Naive thymus-derived CD8-positive, alpha-beta T cell (primary cell): Measurements from ENCODE around the gene CHIT1. TPM values are rescaled to one million over a fixed set of nuclear protein-coding genes. Genes with fewer than 3 reads are reported as not detected.
A peak's percentile ranks its signal among the peaks of the same experiment; 100 is the strongest.

Experiments
- ATAC-seq, 2 donors: fragments of 150-1000 bp; cut with Tn5 transposase in 1 of 2; sonication (Bioruptor Pico), chemical (Tn5 transposase) in 1 of 2; 1 replicate in 1 of 2; 2 replicates in 1 of 2; pipeline ENCODE4 v1.10.0; 2021; ENCODE audit warnings: mild to moderate bottlenecking in 2 of 2, moderate library complexity in 2 of 2
- POLR2A ChIA-PET: fragments of 350-600 bp; sonication (Branson Sonifier 250); formaldehyde crosslinking; loops from one replicate; lab custom pipeline; 2021; ENCODE audit warnings: antibody characterized with exemption; lab: Charles Lee
- DNase-seq, 10 donors: peaks; one replicate each; pipeline versions ENCODE4 v3.0.0 to v3.0.0-alpha.2; 2020 to 2022
- H3K27ac Mint-ChIP-seq, 10 donors: one replicate each; pipeline ENCODE4 v1.8.0; 2020 to 2022; ENCODE audit warnings: mild to moderate bottlenecking in 10 of 10, mixed read lengths in 10 of 10, moderate library complexity in 4 of 10, inconsistent platforms in 1 of 10
- H3K27me3 Mint-ChIP-seq, 5 donors: one replicate each; pipeline ENCODE4 v1.8.0; 2021 to 2022; ENCODE audit warnings: mixed read lengths in 5 of 5
- H3K36me3 Mint-ChIP-seq, 3 donors: one replicate each; pipeline ENCODE4 v1.8.0; 2020 to 2022; ENCODE audit warnings: mixed read lengths in 3 of 3, mild to moderate bottlenecking in 2 of 3, inconsistent platforms in 1 of 3
- H3K4me1 Mint-ChIP-seq, 4 donors: one replicate each; pipeline ENCODE4 v1.8.0; 2021 to 2022; ENCODE audit warnings: mixed read lengths in 4 of 4
- H3K4me3 Mint-ChIP-seq, 10 donors: one replicate each; pipeline ENCODE4 v1.8.0; 2020 to 2022; ENCODE audit warnings: mild to moderate bottlenecking in 10 of 10, mixed read lengths in 10 of 10, moderate library complexity in 6 of 10, inconsistent platforms in 1 of 10
- H3K9me3 Mint-ChIP-seq, 9 donors: one replicate each; pipeline ENCODE4 v1.8.0; 2020 to 2022; ENCODE audit warnings: mixed read lengths in 9 of 9, mild to moderate bottlenecking in 3 of 9, inconsistent platforms in 1 of 9, moderate library complexity in 1 of 9
- polyA plus RNA-seq, 3 donors: library from polyadenylated mRNA; unstranded; fragments of 300-500 nt; fragmentation: Illumina TruSeq; gene quantifications; one replicate each; pipeline ENCODE4 v1.2.3, GENCODE V29; 2021
- total RNA-seq, 8 experiments: library from RNA in 2 of 8; stranded (reverse) in 2 of 8; gene quantifications; one replicate each; pipeline ENCODE4 v1.2.3 and lab custom pipeline; 2021 to 2026

The CHIT1 gene
- total and polyA plus RNA-seq, 5 experiments from 2014 or later: 0.05 to 2.5 (median 0.75) TPM; not detected in 2

- no peak for ATAC-seq
- Mint-ChIP-seq H3K27me3 (peaks cover 7 to 25% (median 18%) of the 10 kb centered on the region in 5 donors), H3K4me1 (peaks cover 0 to 4% (median 0%) of the 10 kb centered on the region in 4 donors), H3K9me3 (peaks cover 0 to 6% (median 0%) of the 10 kb centered on the region in 9 donors), H3K4me3 (no peak overlapping the region), H3K36me3 (no peaks in the 10 kb centered on the region), H3K27ac (peak overlapping the region in 1 of 10 donors; percentile 10)
- POLR2A ChIA-PET: no interaction called here
- no peak for DNase-seq
Measured at GRCh38 chr1:203227371-203228083, 1.9 kb downstream of the CHIT1 start.

GRCh38 chr1:203225071-203225470 is 4.4 kb downstream of the CHIT1 start:
- ATAC-seq (no peak), DNase-seq (no peak)
- POLR2A ChIA-PET: no interaction called here
- Mint-ChIP-seq H3K27me3 (peaks cover 2 to 17% (median 13%) of the 10 kb centered on the region in 5 donors), H3K4me3 (no peak overlapping the region), H3K4me1 (peaks cover 0 to 2% (median 0%) of the 10 kb centered on the region in 4 donors), H3K9me3 (no peaks in the 10 kb centered on the region), H3K27ac (no peak overlapping the region), H3K36me3 (no peaks in the 10 kb centered on the region)

- no peaks in the 10 kb centered on the region for H3K9me3 Mint-ChIP-seq
- H3K27ac Mint-ChIP-seq: no peak overlapping the region
- peaks cover 0 to 2% (median 0%) of the 10 kb centered on the region in 4 donors for H3K4me1 Mint-ChIP-seq
- no peak for DNase-seq
- no peak for ATAC-seq
- peaks cover 2 to 13% (median 8%) of the 10 kb centered on the region in 5 donors for H3K27me3 Mint-ChIP-seq
- no peaks in the 10 kb centered on the region for H3K36me3 Mint-ChIP-seq
- H3K4me3 Mint-ChIP-seq: no peak overlapping the region
- POLR2A ChIA-PET: no interaction called here
Measured at GRCh38 chr1:203223012-203223775, 6.3 kb downstream of the CHIT1 start.

GRCh38 chr1:203219934-203220333 is 9.5 kb downstream of the CHIT1 start:
- DNase-seq (no peak), ATAC-seq (no peak)
- Mint-ChIP-seq H3K4me1 (peaks cover 1 to 7% (median 7%) of the 10 kb centered on the region in 4 donors), H3K27ac (peak overlapping the region in 1 of 10 donors; percentile 3), H3K36me3 (no peaks in the 10 kb centered on the region), H3K27me3 (peaks cover 0 to 21% (median 13%) of the 10 kb centered on the region in 5 donors), H3K4me3 (no peak overlapping the region), H3K9me3 (no peaks in the 10 kb centered on the region)
- POLR2A ChIA-PET: no interaction called here

GRCh38 chr1:203219171-203219570 is 10.3 kb downstream of the CHIT1 start:
- H3K27me3 Mint-ChIP-seq: peaks cover 0 to 21% (median 13%) of the 10 kb centered on the region in 5 donors
- no peaks in the 10 kb centered on the region for H3K36me3 Mint-ChIP-seq
- no peak overlapping the region for H3K4me3 Mint-ChIP-seq
- H3K4me1 Mint-ChIP-seq: peaks cover 1 to 7% (median 7%) of the 10 kb centered on the region in 4 donors
- no peak for DNase-seq
- no peaks in the 10 kb centered on the region for H3K9me3 Mint-ChIP-seq
- no peak overlapping the region for H3K27ac Mint-ChIP-seq
- ATAC-seq: no peak
- POLR2A ChIA-PET: no interaction called here

- no peak for ATAC-seq
- H3K36me3 Mint-ChIP-seq: no peaks in the 10 kb centered on the region
- no peaks in the 10 kb centered on the region for H3K9me3 Mint-ChIP-seq
- peaks cover 1 to 7% (median 7%) of the 10 kb centered on the region in 4 donors for H3K4me1 Mint-ChIP-seq
- no peak overlapping the region for H3K4me3 Mint-ChIP-seq
- no peak for DNase-seq
- POLR2A ChIA-PET: no interaction called here
- peaks cover 0 to 21% (median 13%) of the 10 kb centered on the region in 5 donors for H3K27me3 Mint-ChIP-seq
- no peak overlapping the region for H3K27ac Mint-ChIP-seq
Measured at GRCh38 chr1:203217668-203218067, 11.8 kb downstream of the CHIT1 start.

- POLR2A ChIA-PET: no interaction called here
- Mint-ChIP-seq H3K4me1 (peaks cover 1 to 7% (median 7%) of the 10 kb centered on the region in 4 donors), H3K4me3 (no peak overlapping the region), H3K27me3 (peaks cover 0 to 21% (median 13%) of the 10 kb centered on the region in 5 donors), H3K36me3 (no peaks in the 10 kb centered on the region), H3K27ac (no peak overlapping the region), H3K9me3 (no peaks in the 10 kb centered on the region)
- ATAC-seq (no peak), DNase-seq (no peak)
Measured at GRCh38 chr1:203217139-203217655, 12.3 kb downstream of the CHIT1 start.

- H3K9me3 Mint-ChIP-seq: no peaks in the 10 kb centered on the region
- POLR2A ChIA-PET: interaction anchor here (1.0 kb wide), 1 partner anchor 8 kb away, joined by 3 read pairs; no protein-coding TSS in a partner anchor
- peak; percentile 67 for ATAC-seq
- peak in 9 of 10 donors; percentile 10 to 64 (median 47) for DNase-seq
- no peak overlapping the region for H3K4me3 Mint-ChIP-seq
- no peak overlapping the region for H3K27ac Mint-ChIP-seq
- H3K36me3 Mint-ChIP-seq: no peaks in the 10 kb centered on the region
- H3K4me1 Mint-ChIP-seq: peaks cover 1 to 7% (median 7%) of the 10 kb centered on the region in 4 donors
- peaks cover 0 to 21% (median 13%) of the 10 kb centered on the region in 5 donors for H3K27me3 Mint-ChIP-seq
Measured at GRCh38 chr1:203216274-203217138, 13.0 kb downstream of the CHIT1 start.

- no peak overlapping the region for H3K4me3 Mint-ChIP-seq
- DNase-seq (no peak), ATAC-seq (no peak)
- no peaks in the 10 kb centered on the region for H3K36me3 Mint-ChIP-seq
- POLR2A ChIA-PET: interaction anchor here (1.0 kb wide), 1 partner anchor 7 kb away, joined by 3 read pairs; no protein-coding TSS in a partner anchor
- H3K27me3 Mint-ChIP-seq: peaks cover 0 to 21% (median 13%) of the 10 kb centered on the region in 5 donors
- H3K4me1 Mint-ChIP-seq: peaks cover 1 to 7% (median 7%) of the 10 kb centered on the region in 4 donors
- H3K27ac Mint-ChIP-seq: no peak overlapping the region
- no peaks in the 10 kb centered on the region for H3K9me3 Mint-ChIP-seq
Measured at GRCh38 chr1:203215573-203215972, 13.9 kb downstream of the CHIT1 start.

- no peaks in the 10 kb centered on the region for H3K36me3 Mint-ChIP-seq
- DNase-seq (no peak), ATAC-seq (no peak)
- no peak overlapping the region for H3K4me3 Mint-ChIP-seq
- H3K4me1 Mint-ChIP-seq: peaks cover 1 to 7% (median 7%) of the 10 kb centered on the region in 4 donors
- no peaks in the 10 kb centered on the region for H3K9me3 Mint-ChIP-seq
- H3K27ac Mint-ChIP-seq: peak overlapping the region in 1 of 10 donors; percentile 65
- POLR2A ChIA-PET: no interaction called here
- H3K27me3 Mint-ChIP-seq: peaks cover 0 to 21% (median 13%) of the 10 kb centered on the region in 5 donors
Measured at GRCh38 chr1:203214871-203215270, 14.6 kb downstream of the CHIT1 start.

GRCh38 chr1:203213126-203213525 is 16.3 kb downstream of the CHIT1 start:
- DNase-seq: no peak
- H3K27ac Mint-ChIP-seq: no peak overlapping the region

GRCh38 chr1:203211812-203212211 is 17.7 kb downstream of the CHIT1 start:
- Mint-ChIP-seq H3K27me3 (peaks cover 0 to 11% (median 6%) of the 10 kb centered on the region in 5 donors), H3K4me1 (peaks cover 1 to 8% (median 7%) of the 10 kb centered on the region in 4 donors), H3K36me3 (no peaks in the 10 kb centered on the region), H3K4me3 (no peak overlapping the region), H3K9me3 (no peaks in the 10 kb centered on the region), H3K27ac (no peak overlapping the region)
- no peak for DNase-seq
- POLR2A ChIA-PET: no interaction called here
- no peak for ATAC-seq

More at GRCh38 chr1:203213126-203213525, 16.3 kb downstream of the CHIT1 start:
- no peaks in the 10 kb centered on the region for H3K9me3 Mint-ChIP-seq
- H3K4me3 Mint-ChIP-seq: no peak overlapping the region
- no peak for ATAC-seq
- H3K4me1 Mint-ChIP-seq: peaks cover 1 to 7% (median 7%) of the 10 kb centered on the region in 4 donors
- no peaks in the 10 kb centered on the region for H3K36me3 Mint-ChIP-seq
- POLR2A ChIA-PET: no interaction called here
- peaks cover 0 to 13% (median 9%) of the 10 kb centered on the region in 5 donors for H3K27me3 Mint-ChIP-seq
